Stimulated activated CD4-positive, alpha-beta T cell treated with anti-CD3 and anti-CD28 coated beads, Interleukin-4, amount 100 ng/mL, for 24 hours (primary cell): ENCODE data around the gene SGK1.
"Not testable (repeated sequence)": the region's sequence is repeated elsewhere in the genome, so short reads cannot be mapped to it uniquely, and the experiment has no call there.

Experiments used
- DNase-seq: peaks from one replicate; pipeline ENCODE4 v3.0.0-alpha.2; 2020

The SGK1 gene

GRCh38 chr6:134326192-134326591 is 8.3 kb upstream of the SGK1 start:
- DNase-seq, result not testable (repeated sequence)

GRCh38 chr6:134324766-134325165 is 6.9 kb upstream of the SGK1 start:
- no peak for DNase-seq

GRCh38 chr6:134324141-134324540 is 6.2 kb upstream of the SGK1 start:
- DNase-seq, result no peak

GRCh38 chr6:134323698-134324097 is 5.8 kb upstream of the SGK1 start:
- DNase-seq, result peak; percentile 13

- DNase-seq, result no peak
Observed at GRCh38 chr6:134323294-134323693, 5.4 kb upstream of the SGK1 start.

- no peak for DNase-seq
Observed at GRCh38 chr6:134322216-134322615, 4.3 kb upstream of the SGK1 start.

- DNase-seq, result no peak
Observed at GRCh38 chr6:134321246-134321645, 3.3 kb upstream of the SGK1 start.

- not testable (repeated sequence) for DNase-seq
Observed at GRCh38 chr6:134319686-134320085, 1.8 kb upstream of the SGK1 start.

- no peak for DNase-seq
Observed at GRCh38 chr6:134318974-134319281, 1.0 kb upstream of the SGK1 start.

GRCh38 chr6:134318236-134318973 is 493 bp upstream of the SGK1 start:
- DNase-seq, result no peak

GRCh38 chr6:134316733-134317431 is 1.0 kb downstream of the SGK1 start:
- no peak for DNase-seq

GRCh38 chr6:134315974-134316441 is 1.9 kb downstream of the SGK1 start:
- DNase-seq, result no peak

GRCh38 chr6:134315189-134315588 is 2.7 kb downstream of the SGK1 start:
- no peak for DNase-seq

GRCh38 chr6:134314006-134314821 is 3.7 kb downstream of the SGK1 start:
- DNase-seq, result no peak

- DNase-seq, result no peak
Observed at GRCh38 chr6:134312038-134312660, 5.8 kb downstream of the SGK1 start.

GRCh38 chr6:134310817-134311216 is 7.1 kb downstream of the SGK1 start:
- no peak for DNase-seq

GRCh38 chr6:134309983-134310605 is 7.8 kb downstream of the SGK1 start:
- no peak for DNase-seq

- no peak for DNase-seq
Observed at GRCh38 chr6:134309227-134309626, 8.7 kb downstream of the SGK1 start.

GRCh38 chr6:134308800-134309199 is 9.1 kb downstream of the SGK1 start:
- no peak for DNase-seq

- no peak for DNase-seq
Observed at GRCh38 chr6:134307870-134308269, 10.0 kb downstream of the SGK1 start.

- no peak for DNase-seq
Observed at GRCh38 chr6:134307075-134307474, 10.8 kb downstream of the SGK1 start.

GRCh38 chr6:134304381-134304780 is 13.5 kb downstream of the SGK1 start:
- DNase-seq, result not testable (repeated sequence)

- no peak for DNase-seq
Observed at GRCh38 chr6:134303891-134304290, 14.0 kb downstream of the SGK1 start.
